HG02840 (cell line): ENCODE data around the gene CIB4.

Experiments
- ATAC-seq: cut with Tn5 transposase; IDR thresholded peaks from one replicate; pipeline ENCODE4 v1.9.1; 2021; ENCODE audit warnings: mild to moderate bottlenecking, moderate library complexity, moderate number of reproducible peaks; ENCODE audit not compliant: unreplicated experiment, low FRiP score

Gene CIB4

GRCh38 chr2:26560892-26561291 lies 80.3 kb downstream of the CIB4 start:
- no peak for ATAC-seq

DNA sequence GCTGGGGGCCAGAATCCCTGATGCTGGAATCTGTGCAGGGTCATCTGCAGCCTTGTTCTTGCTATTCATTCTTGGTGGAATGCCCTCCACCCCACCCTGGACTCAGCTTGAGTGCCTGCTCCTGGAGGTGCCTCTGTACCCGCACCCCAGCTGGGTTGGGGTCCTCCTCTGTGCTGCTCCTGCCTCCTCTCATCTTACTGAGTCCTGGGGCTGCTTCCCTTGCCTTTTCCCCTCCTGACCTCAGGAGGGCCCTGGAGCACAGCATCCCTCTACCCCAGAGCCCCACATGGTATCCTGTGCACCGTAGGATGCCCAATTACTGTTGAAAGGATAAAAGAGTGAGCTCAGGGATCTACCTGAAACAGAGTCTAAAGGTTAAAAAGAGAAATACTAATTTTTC lies 81.6 kb downstream of the CIB4 start:
- no peak for ATAC-seq

GRCh38 chr2:26559044-26559405 lies 82.1 kb downstream of the CIB4 start:
- no peak for ATAC-seq

GRCh38 chr2:26558271-26559043 lies 82.7 kb downstream of the CIB4 start:
- ATAC-seq = no peak

- ATAC-seq = no peak
Measured at GRCh38 chr2:26557244-26557925, 83.8 kb downstream of the CIB4 start.

DNA sequence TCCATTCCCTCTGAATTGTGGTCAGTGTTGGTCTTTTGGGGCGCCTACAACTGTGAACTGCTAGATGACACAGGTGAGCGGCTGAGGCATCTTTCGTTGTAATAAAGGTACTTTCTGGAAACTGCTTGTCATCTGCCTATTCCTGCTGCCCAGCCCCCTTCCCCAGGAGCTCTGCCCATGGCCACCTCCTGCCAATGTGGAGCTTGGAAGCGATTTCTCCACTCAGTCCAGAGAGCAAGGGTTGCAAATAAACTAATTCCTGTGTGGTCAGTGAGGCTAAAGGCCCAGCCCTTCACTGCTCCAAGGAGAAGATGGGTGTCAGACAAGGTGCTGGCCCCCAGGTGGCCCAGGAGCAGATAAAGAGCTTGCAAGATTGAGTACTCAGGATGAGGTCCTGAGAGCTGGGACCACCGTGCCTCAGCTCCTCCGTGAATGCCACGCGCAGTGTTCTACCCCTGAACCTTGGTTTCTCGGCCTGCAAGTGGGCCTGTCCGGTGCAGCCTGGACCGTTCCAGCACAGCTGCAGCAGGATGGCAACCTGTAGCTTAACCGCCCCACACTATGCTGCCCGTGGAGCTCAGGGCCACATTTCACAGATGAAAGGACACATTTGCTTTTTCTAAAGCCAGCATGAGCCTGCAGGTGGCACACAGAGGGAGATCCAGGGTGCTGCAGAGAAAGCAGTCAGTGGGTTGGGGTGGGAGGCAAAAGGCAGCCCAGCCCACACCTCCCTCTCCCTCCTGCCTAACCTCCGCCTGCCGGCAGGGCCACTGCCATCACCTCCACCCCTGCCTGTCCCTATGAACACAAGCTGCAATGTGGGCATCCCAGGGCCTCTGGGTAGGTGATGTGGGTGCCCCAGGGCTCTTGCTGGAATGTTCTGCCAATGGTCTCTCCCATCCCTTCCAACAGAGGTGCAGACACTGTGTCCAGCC lies 84.6 kb downstream of the CIB4 start:
- no peak for ATAC-seq

DNA sequence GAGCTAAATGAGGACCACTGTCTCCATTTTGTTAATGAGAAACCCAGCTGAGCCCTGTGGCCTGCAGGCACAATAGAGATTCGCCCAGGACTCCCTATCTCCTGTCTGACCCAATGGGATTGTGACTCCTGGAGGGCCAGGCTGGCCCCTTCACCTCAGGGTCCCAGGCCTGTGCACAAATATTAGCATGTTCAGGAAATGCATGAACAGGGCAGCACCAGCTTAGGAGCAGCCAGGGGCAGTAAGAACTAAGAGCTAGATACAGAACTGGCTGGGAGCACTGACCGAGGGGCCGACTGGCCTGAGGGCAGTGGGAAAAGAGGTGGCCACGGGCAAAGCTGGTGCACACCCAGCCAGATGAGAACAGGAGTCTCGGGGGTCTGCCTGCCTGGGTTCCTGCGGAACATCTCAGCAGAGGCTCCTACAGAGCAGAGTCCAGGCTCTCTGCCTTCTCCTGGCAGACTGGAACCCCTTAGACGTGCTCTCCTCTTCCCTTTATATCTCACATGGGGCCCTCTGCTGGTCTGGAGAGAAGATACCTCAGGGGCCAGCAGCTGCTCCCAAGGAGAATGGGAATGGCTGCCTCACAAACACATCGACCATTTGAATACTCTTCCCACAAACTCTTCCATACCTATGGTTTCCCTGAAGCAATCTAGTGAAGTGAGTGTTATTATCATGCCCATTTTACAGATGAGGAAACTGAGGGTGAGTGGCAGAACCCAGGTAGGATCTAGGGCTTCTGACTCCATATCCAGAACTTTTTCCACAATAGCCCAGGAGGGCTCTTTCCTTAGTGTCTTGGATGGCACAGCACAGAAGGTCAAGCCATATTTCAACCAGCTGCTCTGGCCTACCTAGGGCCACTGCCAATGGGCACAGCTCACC lies 85.7 kb downstream of the CIB4 start:
- ATAC-seq = no peak

GRCh38 chr2:26552641-26553374 lies 88.4 kb downstream of the CIB4 start:
- ATAC-seq = no peak

GRCh38 chr2:26550276-26551015 lies 90.7 kb downstream of the CIB4 start:
- ATAC-seq = no peak

- ATAC-seq = no peak
Measured at GRCh38 chr2:26542676-26543505, 98.3 kb downstream of the CIB4 start.

DNA sequence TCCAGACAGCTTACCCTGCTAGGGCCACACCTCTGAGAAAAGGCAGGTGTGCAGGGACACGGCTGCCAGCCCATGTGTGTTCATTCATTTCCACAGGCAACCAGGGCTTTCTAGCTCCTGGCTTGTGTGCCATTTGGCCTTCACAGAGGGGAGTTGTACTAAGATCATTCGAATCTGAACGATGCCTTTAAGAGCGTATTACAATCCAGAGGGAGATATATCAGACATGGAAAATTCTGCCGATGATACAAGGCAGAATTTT lies 99.0 kb downstream of the CIB4 start:
- ATAC-seq = no peak

DNA sequence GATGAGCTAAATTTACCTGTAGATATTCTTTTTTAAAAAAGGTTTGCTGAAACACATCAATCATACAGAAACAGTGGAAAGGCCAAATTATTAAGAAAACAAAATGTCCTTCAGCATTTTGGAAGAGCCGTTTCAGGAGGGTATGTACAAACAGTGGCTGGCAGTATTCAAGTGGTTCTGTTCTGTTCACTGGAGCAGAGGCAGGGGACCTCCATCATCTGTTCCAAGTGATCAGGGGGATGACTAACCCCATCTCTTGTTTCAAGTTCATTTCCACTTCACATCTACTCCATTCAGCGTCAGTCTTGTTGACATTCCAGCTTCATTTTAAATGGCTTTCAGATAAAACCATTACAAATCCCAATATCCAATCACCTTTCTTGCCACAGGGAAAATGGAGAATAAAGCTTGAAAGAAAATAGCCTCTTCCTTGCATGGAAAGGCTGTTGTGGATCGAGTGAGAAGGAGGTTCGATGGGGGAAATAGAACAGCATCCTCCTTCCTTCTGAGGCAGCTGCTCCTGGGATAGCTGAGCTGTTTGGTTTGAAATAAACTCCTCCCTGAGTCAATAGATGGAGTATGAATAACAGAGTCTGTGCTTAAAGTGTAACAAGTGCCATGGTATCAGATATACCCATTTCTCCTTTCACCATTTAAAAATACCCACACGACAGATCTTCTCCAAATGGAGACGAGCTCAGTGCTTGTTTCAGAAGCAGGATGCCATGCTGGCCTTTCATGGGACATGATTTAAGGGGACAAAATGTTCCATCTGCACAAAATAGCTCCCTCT lies 99.6 kb downstream of the CIB4 start:
- ATAC-seq = no peak

DNA sequence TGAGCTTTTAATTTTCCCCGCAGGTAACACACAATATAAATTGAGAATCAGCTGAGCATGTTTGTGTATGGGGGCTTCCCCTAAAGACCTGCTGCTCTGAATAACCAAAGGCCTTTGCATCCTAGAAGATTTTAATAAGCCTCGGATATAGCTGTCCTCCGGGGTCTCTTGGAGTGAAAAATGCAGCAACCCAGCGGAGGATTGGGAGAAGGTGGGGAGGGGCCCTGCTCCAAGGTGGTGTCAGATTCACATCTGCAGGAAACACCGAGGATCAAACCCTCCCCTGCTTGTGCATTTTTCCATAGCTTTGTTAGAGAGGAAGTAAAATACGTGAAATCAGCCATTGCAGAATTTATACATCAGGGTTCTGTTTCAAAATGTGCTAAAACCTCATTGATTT lies 100.2 kb downstream of the CIB4 start:
- no peak for ATAC-seq

- no peak for ATAC-seq
Measured at GRCh38 chr2:26540306-26540705, 100.9 kb downstream of the CIB4 start.

DNA sequence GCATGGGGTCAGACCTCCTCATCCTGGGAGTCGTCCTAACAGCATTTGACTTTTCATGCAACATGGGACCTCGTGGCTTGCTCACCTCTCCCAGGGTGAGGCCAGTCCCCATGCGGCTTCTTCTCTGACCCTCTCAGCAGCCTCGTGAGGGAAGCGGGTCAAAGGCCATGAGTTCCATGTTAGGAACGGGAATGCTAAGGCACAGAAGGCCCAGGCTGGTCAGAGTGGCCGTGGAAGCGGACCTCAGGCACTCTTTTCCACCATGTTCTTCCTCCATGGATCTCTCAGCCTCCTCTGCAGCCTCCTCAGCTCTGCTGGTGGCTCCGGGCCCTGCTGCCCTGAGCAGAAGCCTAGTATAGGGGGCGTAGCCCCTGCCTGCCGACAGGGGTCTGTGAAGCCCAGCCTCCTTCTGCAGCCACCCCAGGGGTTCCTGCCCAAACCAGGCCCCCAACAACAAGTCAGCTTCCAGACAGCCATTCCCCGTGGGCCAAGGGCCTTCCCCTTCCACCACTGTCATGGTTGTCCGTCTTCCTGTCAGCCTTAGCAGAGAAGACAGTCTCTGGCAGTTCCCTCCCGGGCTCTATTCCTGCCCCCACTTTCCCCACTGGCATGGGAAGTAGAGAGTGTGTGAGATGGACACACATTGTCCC lies 103.2 kb downstream of the CIB4 start:
- ATAC-seq = no peak

- no peak for ATAC-seq
Measured at GRCh38 chr2:26537069-26537825, 103.9 kb downstream of the CIB4 start.
